Measurements from ENCODE around the gene CPSF3.
"Not testable (repeated sequence)": the region's sequence is repeated elsewhere in the genome, so short reads cannot be mapped to it uniquely, and the experiment has no call there.

- TF ChIP-seq POLR2A (IDR thresholded peaks at IDR 0.05), result not testable (repeated sequence)
- TF ChIP-seq, protein P1, sequence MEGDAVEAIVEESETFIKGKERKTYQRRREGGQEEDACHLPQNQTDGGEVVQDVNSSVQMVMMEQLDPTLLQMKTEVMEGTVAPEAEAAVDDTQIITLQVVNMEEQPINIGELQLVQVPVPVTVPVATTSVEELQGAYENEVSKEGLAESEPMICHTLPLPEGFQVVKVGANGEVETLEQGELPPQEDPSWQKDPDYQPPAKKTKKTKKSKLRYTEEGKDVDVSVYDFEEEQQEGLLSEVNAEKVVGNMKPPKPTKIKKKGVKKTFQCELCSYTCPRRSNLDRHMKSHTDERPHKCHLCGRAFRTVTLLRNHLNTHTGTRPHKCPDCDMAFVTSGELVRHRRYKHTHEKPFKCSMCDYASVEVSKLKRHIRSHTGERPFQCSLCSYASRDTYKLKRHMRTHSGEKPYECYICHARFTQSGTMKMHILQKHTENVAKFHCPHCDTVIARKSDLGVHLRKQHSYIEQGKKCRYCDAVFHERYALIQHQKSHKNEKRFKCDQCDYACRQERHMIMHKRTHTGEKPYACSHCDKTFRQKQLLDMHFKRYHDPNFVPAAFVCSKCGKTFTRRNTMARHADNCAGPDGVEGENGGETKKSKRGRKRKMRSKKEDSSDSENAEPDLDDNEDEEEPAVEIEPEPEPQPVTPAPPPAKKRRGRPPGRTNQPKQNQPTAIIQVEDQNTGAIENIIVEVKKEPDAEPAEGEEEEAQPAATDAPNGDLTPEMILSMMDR (IDR thresholded peaks at IDR 0.05), result not testable (repeated sequence)
Measured at GRCh38 chr2:9398251-9398650, 25.2 kb upstream of the CPSF3 start.
